Common myeloid progenitor, CD34-positive (primary cell): ENCODE measurements around the gene ANKDD1A.

ENCODE experiments used
- CTCF ChIA-PET: fragments of 350-600 bp; sonication (Branson Sonifier 250); formaldehyde crosslinking; loops from one replicate; lab custom pipeline; 2021; ENCODE audit warnings: antibody characterized with exemption; lab: Charles Lee
- POLR2A ChIA-PET: fragments of 350-600 bp; sonication (Branson Sonifier 250); formaldehyde crosslinking; loops from one replicate; lab custom pipeline; 2021; ENCODE audit warnings: antibody characterized with exemption; lab: Charles Lee
- DNase-seq, 3 donors: peaks; one replicate each; pipeline versions ENCODE4 v3.0.0 to v3.0.0-alpha.2; 2013
- H3K27ac ChIP-seq, 2 experiments: 1 replicate in 1 of 2; 2 replicates in 1 of 2; pipeline ENCODE4 v1.7.0; 2013; ENCODE audit warnings: inconsistent platforms in 2 of 2, low read length in 2 of 2, mild to moderate bottlenecking in 2 of 2, low read depth in 1 of 2, moderate library complexity in 1 of 2; ENCODE audit not compliant: severe bottlenecking in 2 of 2, insufficient read depth in 1 of 2, poor library complexity in 1 of 2
- H3K27me3 ChIP-seq, 5 experiments: replicated peaks in 2 of 5; 1 replicate in 3 of 5; 2 replicates in 2 of 5; pipeline versions ENCODE4 v1.6.1 to v1.7.0; 2013; ENCODE audit warnings: low read length in 4 of 5, mild to moderate bottlenecking in 2 of 5, moderate library complexity in 2 of 5, inconsistent platforms in 1 of 5; ENCODE audit not compliant: insufficient read depth in 5 of 5, control insufficient read depth in 4 of 5
- H3K36me3 ChIP-seq, 4 experiments: 1 replicate in 2 of 4; 2 replicates in 2 of 4; pipeline versions ENCODE4 v1.6.1 to v1.7.0; 2013; ENCODE audit warnings: low read length in 3 of 4, control low read depth in 1 of 4, mild to moderate bottlenecking in 1 of 4; ENCODE audit not compliant: control insufficient read depth in 4 of 4, insufficient read depth in 4 of 4
- H3K4me1 ChIP-seq, 4 experiments: 1 replicate in 3 of 4; 2 replicates in 1 of 4; pipeline versions ENCODE4 v1.6.1 to v1.7.1; 2013; ENCODE audit warnings: low read length in 3 of 4, mild to moderate bottlenecking in 3 of 4, control low read depth in 1 of 4, inconsistent platforms in 1 of 4, moderate library complexity in 1 of 4; ENCODE audit not compliant: control insufficient read depth in 4 of 4, insufficient read depth in 4 of 4; ENCODE audit errors: control extremely low read depth in 1 of 4
- H3K4me3 ChIP-seq, 7 experiments: 1 replicate in 4 of 7; 2 replicates in 3 of 7; pipeline versions ENCODE4 v1.5.1 to v1.7.0; 2013; ENCODE audit warnings: mild to moderate bottlenecking in 7 of 7, low read length in 6 of 7, moderate library complexity in 6 of 7, inconsistent platforms in 2 of 7, low read depth in 2 of 7, control low read depth in 1 of 7; ENCODE audit not compliant: insufficient read depth in 4 of 7, control insufficient read depth in 1 of 7; ENCODE audit errors: extremely low read depth in 1 of 7
- H3K9me3 ChIP-seq, 5 experiments: 1 replicate in 4 of 5; 2 replicates in 1 of 5; pipeline versions ENCODE4 v1.6.1 to v1.7.1; 2013; ENCODE audit warnings: low read length in 4 of 5, mild to moderate bottlenecking in 2 of 5, inconsistent platforms in 1 of 5, low read depth in 1 of 5, moderate library complexity in 1 of 5; ENCODE audit not compliant: control insufficient read depth in 4 of 5, insufficient read depth in 2 of 5; ENCODE audit errors: control extremely low read depth in 1 of 5
- WGBS: methylation state at CpG from one replicate; pipeline ENCODE4 v1.1.5; 2013; ENCODE audit not compliant: insufficient coverage; 5-methylcytosine and 5-hydroxymethylcytosine counted together

ANKDD1A gene

GRCh38 chr15:64975390-64975789 is 63.7 kb downstream of the ANKDD1A start:
- Histone ChIP-seq H3K36me3 (peaks cover 29 to 66% (median 47%) of the 10 kb centered on the region in 4 experiments), H3K4me1 (no peaks in the 10 kb centered on the region), H3K4me3 (no peak overlapping the region), H3K9me3 (no peaks in the 10 kb centered on the region), H3K27me3 (no peaks in the 10 kb centered on the region), H3K27ac (no peak overlapping the region)
- DNase-seq = no peak
- CTCF ChIA-PET = interaction anchor here (1.1 kb wide), 1 partner anchor 68 kb away, joined by 3 read pairs; no protein-coding TSS in a partner anchor
- POLR2A ChIA-PET = no interaction called here
- WGBS = 69% methylated on average over 2 of the region's 5 CpGs

DNA sequence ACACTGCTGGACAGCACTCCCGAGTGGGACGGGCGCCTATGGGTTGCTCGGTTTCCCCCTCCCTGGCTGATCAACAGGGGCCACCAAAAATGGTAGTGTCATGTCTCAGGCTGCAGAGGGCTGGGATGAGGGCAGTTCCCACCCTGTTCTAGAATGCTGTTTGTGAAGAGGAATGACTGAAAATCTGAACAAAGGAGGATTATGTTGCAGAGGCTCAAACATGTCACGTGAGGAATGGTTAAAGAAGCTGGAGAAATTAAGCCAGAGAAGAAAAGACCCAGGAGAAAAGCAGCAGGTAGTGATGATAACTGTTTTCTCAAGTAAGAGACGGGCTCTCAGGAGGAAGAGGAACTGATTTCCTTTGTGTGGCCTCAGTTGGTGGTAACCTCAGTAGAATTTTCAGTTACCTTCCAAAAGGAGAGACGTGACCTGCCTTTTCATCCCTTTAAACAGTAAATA is 67.6 kb downstream of the ANKDD1A start:
- 93% methylated on average over 7 of the region's 7 CpGs for WGBS
- no peak overlapping the region for H3K27ac ChIP-seq
- H3K9me3 ChIP-seq = no peaks in the 10 kb centered on the region
- no peak for DNase-seq
- H3K4me3 ChIP-seq = no peak overlapping the region
- CTCF ChIA-PET = interaction anchor here (1.3 to 1.7 kb wide), 2 partner anchors 11 to 12 kb away, joined by 3 to 5 read pairs; partner anchors contain the start of gene SPG21
- H3K4me1 ChIP-seq = peaks cover 4 to 9% (median 5%) of the 10 kb centered on the region in 4 experiments
- H3K36me3 ChIP-seq = peaks cover 29 to 57% (median 43%) of the 10 kb centered on the region in 4 experiments
- POLR2A ChIA-PET = interaction anchor here (0.9 kb wide), 1 partner anchor 17 kb away, joined by 3 read pairs; no protein-coding TSS in a partner anchor
- H3K27me3 ChIP-seq = no peaks in the 10 kb centered on the region

GRCh38 chr15:64981812-64982431 is 70.2 kb downstream of the ANKDD1A start:
- H3K36me3 ChIP-seq = peaks cover 19 to 41% (median 33%) of the 10 kb centered on the region in 4 experiments
- 100% methylated on average over 3 of the region's 6 CpGs for WGBS
- ChIA-PET CTCF (interaction anchor here (0.8 to 2.0 kb wide), 2 partner anchors 27 to 124 kb away, joined by 3 to 4 read pairs; no protein-coding TSS in a partner anchor), POLR2A (interaction anchor here (0.6 kb wide), 1 partner anchor 507 kb away, joined by 5 read pairs; no protein-coding TSS in a partner anchor)
- no peaks in the 10 kb centered on the region for H3K9me3 ChIP-seq
- H3K4me1 ChIP-seq = peaks cover 12 to 27% (median 20%) of the 10 kb centered on the region in 4 experiments
- no peaks in the 10 kb centered on the region for H3K27me3 ChIP-seq
- no peak overlapping the region for H3K4me3 ChIP-seq
- H3K27ac ChIP-seq = no peak overlapping the region
- DNase-seq = no peak

- H3K9me3 ChIP-seq = no peaks in the 10 kb centered on the region
- WGBS = 92% methylated on average over 1 of the region's 1 CpG
- H3K27me3 ChIP-seq = no peaks in the 10 kb centered on the region
- H3K36me3 ChIP-seq = peaks cover 19 to 39% (median 32%) of the 10 kb centered on the region in 4 experiments
- H3K4me1 ChIP-seq = peaks cover 12 to 32% (median 21%) of the 10 kb centered on the region in 4 experiments
- no peak overlapping the region for H3K27ac ChIP-seq
- H3K4me3 ChIP-seq = no peak overlapping the region
- POLR2A ChIA-PET = interaction anchor here (0.6 kb wide), 1 partner anchor 507 kb away, joined by 5 read pairs; no protein-coding TSS in a partner anchor
- no peak for DNase-seq
- CTCF ChIA-PET = no interaction called here
Measured at GRCh38 chr15:64982472-64982871, 70.8 kb downstream of the ANKDD1A start.

GRCh38 chr15:64985366-64986033 is 73.8 kb downstream of the ANKDD1A start:
- peak overlapping the region in 3 of 7 experiments; percentile 6 to 55 (median 41) for H3K4me3 ChIP-seq
- no peaks in the 10 kb centered on the region for H3K27me3 ChIP-seq
- 10% methylated on average over 6 of the region's 9 CpGs for WGBS
- peaks cover 16 to 44% (median 36%) of the 10 kb centered on the region in 4 experiments for H3K4me1 ChIP-seq
- peaks cover 8 to 23% (median 16%) of the 10 kb centered on the region in 4 experiments for H3K36me3 ChIP-seq
- CTCF ChIA-PET = interaction anchor here (1.1 to 2.6 kb wide), 5 partner anchors 9 to 49 kb away, joined by 3 to 12 read pairs (median 3); no protein-coding TSS in a partner anchor
- peak overlapping the region in 1 of 2 experiments; percentile 63 for H3K27ac ChIP-seq
- H3K9me3 ChIP-seq = no peaks in the 10 kb centered on the region
- DNase-seq = peak in 2 of 3 donors; percentile 40 to 46
- POLR2A ChIA-PET = interaction anchor here (1.4 kb wide), 1 partner anchor 24 kb away, joined by 3 read pairs; no protein-coding TSS in a partner anchor

GRCh38 chr15:64987136-64987535 is 75.4 kb downstream of the ANKDD1A start:
- peaks cover 5 to 14% (median 8%) of the 10 kb centered on the region in 4 experiments for H3K36me3 ChIP-seq
- H3K27me3 ChIP-seq = no peaks in the 10 kb centered on the region
- WGBS = 77% methylated on average over 1 of the region's 3 CpGs
- no peaks in the 10 kb centered on the region for H3K9me3 ChIP-seq
- no peak overlapping the region for H3K4me3 ChIP-seq
- peaks cover 16 to 45% (median 36%) of the 10 kb centered on the region in 4 experiments for H3K4me1 ChIP-seq
- ChIA-PET CTCF (interaction anchor here (2.6 kb wide), 1 partner anchor 22 kb away, joined by 12 read pairs; no protein-coding TSS in a partner anchor), POLR2A (interaction anchor here (0.6 kb wide), 1 partner anchor 143 kb away, joined by 3 read pairs; no protein-coding TSS in a partner anchor)
- no peak for DNase-seq
- no peak overlapping the region for H3K27ac ChIP-seq
